LHCN-M2 (cell line): ENCODE results near the gene COL23A1. TPM values are rescaled to one million over a fixed set of nuclear protein-coding genes. Genes with fewer than 3 reads are reported as not detected.

Experiments
- DNase-seq: peaks from one replicate; pipeline ENCODE4 v3.0.0-alpha.2; 2012; ENCODE audit warnings: low read depth
- total RNA-seq: library from RNA; depleted of rRNA; stranded (reverse); fragments of >200 nt; gene quantifications from 2 replicates; pipeline ENCODE4 v1.2.3, GENCODE V29; 2014

Gene COL23A1
- total RNA-seq, 1 experiment from 2014 or later: not detected

DNA sequence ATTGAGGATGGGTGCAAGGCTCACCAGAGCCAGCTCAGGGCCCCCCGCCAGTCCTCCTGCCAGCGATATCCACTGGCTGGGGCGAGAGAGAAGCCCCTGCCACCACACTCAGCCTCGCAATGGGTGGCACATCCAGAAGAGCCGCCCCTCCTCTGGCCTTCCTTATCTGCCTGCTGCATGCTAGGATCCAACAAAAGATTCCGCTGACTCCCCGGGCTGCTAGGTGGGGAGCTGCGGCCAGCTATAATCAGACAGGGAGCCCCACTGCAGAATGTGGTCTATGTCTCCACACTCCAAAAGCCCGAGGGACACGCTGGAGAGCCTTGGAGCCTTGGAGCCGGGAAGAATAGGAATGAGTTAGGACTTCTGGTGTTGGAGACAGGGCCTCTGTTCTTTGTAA lies 32.8 kb downstream of the COL23A1 start:
- DNase-seq: no peak

DNA sequence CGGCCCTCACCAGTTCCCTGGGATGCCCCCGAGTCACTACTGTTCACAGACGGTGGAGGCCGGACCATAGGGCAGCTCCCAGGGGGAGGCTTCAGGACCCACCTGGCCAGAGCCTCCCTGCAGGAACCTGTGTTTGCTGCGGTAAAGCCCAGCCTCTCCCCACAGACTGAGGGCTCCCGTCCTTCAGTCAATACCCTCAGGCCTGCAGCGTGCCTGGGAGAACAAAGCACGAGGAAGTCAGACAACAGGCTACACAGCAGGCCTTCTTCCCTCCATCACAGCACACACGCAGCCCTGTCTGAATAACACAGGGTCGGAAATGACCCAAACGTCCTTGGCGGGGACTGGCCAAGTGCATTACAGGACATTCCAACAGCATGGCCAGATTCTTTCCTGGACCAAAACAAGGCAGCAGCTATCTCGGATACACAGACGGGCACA lies 34.4 kb downstream of the COL23A1 start:
- DNase-seq: no peak

DNA sequence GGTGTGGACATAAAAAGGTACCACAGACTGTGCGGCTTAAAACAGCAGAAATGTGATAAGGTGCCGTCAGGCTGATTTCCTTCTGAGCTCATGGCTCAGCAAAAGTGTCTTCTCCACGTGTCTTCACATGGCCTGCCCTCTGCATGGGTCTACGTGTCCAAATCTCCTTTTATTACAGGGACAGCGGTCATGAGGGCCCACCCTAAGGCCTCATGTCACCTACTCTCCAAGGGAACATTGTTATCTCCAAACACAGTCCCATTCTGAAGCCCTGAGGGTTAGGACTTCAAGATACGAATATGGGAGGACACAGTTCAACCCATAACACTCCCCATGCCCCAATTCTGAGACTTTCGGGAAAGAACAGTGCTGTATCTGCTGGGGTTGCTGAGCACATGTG lies 35.2 kb downstream of the COL23A1 start:
- no peak for DNase-seq

DNA sequence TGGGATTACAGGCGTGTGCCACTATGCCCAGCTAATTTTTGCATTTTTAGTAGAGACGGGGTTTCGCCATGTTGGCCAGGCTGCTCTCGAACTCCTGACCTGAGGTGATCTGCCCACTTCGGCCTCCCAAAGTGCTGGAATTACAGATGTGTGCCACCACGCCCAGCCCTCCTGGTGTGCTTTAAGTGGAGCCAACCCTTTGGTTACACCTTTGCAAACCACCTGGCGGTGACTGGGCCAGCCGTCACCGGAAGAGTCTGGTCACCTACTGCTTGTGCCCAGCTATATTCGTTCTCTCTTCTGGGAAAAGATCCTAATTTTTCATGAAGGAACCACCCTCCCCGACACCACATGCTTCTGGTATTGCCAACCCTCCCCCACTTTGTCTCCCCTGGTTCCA lies 35.9 kb downstream of the COL23A1 start:
- DNase-seq: no peak

DNA sequence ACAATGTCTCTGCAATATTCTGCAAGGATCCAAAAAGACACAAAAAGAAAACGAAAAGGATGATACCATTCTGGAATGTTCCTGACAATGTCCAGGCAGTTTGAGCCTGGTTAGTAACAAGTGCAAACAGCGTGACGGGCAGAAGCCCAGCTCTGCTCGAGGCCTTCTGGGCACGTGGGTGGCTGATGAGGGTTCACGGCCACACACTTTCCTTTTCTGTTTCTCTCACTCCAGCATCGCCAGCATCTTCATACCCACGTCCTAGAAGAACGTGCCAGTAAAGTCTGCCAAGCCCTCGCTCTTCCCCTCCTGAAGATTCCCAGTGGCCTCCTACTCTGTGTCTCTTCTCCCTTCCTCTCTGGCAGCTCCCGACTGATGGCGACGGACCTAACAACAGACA lies 36.7 kb downstream of the COL23A1 start:
- no peak for DNase-seq

DNA sequence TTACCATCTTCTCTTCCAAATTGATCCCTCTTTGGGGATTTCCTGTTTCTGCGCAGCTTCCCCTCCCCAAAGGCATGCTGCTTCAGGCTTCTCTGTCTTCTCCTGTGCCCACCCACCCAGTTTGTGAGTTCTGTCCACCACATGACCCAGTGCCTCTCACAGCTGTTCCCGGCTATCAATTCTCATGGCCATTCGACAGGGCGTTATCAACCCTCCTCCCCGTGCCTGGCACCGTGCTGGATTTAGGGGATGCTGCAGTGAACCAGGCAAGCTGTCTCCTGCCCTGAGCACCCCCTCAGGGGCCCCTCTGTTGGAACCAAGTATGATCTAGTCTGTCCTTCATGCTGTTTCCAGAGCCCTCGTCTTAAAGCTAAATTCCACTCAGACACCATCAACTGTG lies 38.7 kb downstream of the COL23A1 start:
- DNase-seq: no peak

DNA sequence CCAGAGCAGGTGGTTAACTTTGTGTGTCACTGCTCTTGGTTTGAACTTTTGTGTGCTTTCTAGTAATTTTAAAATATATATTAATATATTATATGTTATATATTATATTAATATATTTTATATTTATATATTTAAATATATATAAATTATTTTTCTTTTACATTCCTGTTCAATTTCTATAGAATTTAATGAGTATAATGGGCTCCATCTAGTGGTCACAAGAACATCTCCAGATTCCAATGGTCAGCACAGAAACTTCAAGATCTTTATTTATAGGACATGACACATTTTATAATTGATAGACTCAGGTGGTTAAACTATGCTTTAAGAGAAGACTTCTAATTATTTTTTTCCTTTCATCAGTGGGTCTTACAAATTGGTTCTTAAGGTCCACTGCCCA lies 39.1 kb downstream of the COL23A1 start:
- peak; percentile 35 for DNase-seq

DNA sequence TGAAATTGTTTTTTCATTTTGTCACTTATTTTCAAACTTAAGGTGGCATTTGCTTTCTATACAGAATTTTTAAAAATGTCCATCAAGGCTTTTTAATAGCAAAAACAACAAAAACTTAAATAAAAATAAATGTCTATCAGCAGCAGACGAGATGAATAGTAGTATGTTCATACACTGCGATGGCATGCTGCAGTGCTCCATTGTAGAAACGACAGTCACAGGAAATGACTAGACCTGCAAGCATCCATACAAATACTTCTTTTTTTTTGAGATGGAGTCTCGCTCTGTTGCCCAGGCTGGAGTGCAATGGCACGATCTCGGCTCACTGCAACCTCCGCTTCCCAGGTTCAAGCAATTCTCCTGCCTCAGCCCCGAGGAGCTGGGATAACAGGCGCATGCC lies 41.4 kb downstream of the COL23A1 start:
- no peak for DNase-seq

DNA sequence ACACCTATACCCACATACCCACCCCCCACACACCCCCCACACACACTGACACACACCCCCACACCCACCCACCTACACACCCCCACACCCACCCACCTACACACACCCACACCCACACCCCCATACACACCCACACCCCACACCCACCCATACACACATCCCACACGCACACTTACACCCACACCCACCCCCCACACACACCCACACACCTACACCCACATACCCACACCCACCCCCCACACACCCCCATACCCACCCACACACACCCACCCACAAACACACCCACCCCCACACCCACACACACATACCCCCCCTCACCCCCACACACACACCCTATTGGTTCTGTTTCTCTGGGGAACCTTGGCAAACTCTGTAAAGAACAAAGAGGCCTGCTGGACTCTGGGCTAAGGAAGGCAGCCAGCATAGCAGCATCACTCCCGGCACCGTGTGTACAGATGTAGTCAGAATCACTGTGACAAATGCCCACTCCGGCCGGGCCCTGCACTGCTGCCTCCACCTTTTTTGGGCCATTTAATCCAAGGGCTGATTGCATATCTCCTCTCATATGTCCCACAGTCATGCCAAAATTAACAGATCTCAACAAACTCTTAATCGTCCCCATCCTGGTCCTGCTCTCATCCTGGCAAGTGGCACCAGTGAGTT lies 42.3 kb downstream of the COL23A1 start:
- no peak for DNase-seq

DNA sequence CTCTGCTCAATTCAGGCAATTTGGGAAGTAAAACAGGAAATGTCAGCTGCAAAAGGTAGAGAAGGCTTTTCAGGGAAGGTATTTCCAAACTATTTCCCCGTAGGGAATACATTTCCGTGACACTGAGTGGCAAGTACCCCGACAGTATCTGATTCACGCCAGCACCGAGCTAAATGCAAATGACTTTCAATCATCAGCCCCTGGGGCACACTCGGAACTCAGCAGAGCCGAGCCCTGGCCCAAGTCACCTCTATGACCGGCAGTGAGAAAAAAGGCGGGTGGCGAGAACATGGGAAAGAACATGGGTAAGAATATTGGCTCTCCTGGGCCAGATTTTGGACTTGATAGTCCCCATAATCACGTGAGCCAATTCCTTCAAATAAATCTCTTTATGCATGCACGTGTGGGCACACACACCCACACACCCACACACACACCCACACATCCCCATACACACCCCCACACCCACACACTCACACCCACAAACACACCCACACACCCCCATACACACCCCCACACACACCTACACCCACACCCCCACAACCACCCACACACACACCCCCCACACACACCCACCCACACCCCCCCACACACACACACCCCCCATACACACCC lies 43.0 kb downstream of the COL23A1 start:
- no peak for DNase-seq

DNA sequence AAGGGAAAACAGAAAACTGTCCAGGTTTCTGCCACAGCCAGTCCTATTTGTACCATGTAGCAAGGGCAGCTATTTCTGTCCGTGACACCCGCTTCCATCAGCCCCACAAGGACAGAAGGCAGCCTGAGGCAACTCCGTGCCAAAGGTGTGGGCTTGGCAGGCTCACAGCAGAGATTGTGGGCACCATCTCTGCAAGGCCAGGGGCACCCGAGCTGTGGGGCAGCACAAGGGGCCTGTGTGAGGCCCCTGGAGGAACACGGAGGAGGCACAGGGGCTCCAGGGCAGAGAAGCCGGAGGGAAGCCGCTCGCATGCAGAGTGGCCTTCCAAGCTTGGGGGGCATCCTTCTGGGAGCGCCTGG lies 43.5 kb downstream of the COL23A1 start:
- DNase-seq: no peak

DNA sequence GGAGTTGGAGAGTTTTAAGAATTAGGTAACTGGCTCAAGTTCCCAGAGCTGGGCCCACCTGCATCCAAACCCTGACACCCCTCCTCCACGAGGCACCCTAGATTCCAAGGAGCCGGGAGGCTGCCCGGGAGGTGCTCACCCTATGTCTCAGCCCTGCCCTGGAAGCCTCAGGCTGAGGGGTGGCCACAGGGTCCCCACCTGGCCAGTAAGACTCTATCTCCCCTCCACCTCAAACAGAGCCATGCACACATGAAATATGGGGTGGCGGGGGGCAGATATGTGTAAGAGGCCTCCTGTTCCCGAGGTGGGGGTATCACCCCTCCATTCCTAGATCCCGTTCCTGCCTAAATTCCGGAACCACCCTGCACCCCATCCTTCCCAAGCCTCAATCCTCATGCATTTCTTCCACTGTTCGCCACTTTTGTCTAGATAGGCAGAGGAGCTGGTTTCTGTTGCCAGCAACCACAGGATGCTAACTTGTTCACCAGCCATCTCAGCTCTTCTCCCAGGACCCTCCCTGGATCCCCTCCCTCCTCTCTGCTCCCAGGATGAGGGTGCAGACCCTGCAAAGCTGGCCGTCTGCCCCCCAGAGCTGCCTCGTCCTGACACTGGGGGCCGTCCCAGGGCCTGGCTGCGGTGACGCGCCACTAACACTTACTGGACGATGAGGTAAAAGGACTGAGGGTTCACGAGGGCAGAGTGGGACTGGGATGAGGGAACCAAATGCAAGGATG lies 44.1 kb downstream of the COL23A1 start:
- DNase-seq: no peak

DNA sequence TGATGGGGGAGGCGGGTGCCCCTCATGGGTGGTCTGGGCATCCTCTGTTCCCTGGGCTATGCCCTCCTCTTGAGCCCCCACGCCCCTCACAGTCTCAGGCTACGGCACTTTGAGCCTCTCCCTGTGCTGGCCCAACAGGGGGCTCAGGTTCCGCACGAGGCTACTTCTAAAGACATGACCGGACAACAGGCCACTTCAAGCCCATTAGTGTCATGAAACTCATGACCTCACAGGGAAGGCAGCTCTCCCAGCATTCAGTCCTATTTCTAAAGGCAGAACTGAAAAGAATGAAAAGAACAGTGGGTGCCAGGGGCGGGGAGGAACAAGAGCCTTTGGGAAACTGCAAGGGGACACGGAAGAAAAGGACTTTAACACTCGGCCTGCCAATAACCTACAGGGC lies 45.0 kb downstream of the COL23A1 start:
- DNase-seq: no peak

DNA sequence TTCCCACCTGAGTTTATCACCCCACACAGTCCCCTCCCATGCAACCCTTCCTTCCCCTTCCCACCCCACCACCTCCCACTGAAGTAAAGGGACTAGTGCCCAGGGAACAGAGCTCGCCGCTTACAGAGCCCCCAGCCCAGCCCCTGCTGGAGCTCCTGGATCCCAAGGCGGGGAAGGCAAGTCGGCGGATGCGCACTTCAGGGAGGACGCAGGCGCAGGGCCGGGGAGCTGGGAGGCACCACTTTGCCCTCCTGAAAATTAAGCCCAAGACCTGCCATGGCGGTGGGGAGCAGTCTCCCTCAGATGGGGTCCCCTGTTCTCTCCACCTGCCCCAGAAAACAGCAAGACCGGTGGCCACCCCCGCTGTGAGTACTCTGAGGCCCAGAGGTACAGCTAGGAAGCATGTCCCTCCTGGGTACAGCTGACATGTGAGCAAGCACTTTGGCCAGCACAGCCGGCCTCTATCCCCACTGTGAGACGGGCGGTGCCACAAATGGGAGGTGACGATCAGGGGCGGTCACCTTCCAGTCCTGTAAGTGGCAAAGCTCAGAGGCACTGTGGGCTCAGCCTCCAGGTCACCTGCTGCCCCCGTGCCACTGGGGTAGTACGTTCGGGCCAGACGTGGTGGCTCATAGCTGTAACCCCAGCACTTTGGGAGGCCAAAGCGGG lies 45.9 kb downstream of the COL23A1 start:
- DNase-seq: no peak

DNA sequence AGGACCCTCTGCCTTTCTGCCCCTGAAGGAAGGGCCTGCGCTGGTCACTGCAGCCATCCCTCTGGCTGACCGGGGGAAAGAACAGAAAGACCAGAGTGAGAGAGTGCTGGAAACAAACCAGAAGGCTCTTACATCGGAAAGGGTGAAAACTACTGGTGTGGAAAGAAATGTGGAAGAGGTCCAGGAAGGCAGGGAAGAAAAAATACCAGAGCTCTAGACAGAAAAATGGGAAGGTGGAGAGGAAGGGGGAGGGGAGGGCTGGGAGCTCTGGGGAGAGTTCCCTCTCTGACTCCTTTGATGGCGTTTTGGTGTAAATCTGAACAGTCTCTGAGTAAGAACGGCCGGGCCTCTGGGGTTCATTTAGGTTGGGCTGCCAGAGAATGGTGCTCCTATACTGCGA lies 47.7 kb downstream of the COL23A1 start:
- DNase-seq: no peak

DNA sequence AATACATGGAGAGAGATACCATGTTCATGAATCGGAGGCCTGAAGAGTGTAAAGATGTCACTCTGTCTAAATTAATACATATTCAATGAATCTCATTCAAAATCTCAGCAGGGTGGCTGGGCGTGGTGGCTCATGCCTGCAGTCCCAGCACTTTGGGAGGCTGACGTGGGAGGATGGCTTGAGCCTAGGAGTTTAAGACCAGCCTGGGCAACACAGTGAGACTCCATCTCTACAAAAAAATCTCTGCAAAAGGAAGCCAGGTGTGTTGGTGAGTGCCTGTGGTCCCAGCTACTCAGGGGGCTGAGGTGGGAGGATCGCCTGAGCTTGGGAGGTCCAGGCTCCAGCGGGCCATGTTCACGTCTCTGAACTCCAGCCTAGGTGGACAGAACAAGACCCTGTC lies 49.7 kb downstream of the COL23A1 start:
- no peak for DNase-seq

DNA sequence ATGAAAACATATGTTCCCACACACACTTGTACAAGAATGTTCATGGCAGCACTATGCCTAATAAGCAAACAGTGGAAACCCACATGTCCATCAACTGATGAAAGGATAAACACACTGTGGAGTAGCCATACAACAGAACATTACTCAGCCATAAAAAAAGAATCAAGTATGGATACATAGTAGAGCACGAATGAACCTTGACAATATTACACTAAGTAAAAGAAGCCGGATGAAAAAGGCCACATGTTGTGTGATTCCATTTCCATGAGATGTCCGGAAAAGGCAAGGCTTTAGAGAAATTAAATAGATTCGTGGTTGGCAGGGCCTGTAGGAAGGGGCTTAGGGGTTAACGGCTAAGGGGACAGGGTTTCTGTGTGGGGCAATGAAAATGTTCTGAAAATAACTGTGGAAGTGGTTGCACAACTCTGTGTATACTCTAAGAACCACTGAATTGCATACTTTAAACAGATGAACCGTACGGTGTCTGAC lies 51.4 kb downstream of the COL23A1 start:
- DNase-seq: no peak

DNA sequence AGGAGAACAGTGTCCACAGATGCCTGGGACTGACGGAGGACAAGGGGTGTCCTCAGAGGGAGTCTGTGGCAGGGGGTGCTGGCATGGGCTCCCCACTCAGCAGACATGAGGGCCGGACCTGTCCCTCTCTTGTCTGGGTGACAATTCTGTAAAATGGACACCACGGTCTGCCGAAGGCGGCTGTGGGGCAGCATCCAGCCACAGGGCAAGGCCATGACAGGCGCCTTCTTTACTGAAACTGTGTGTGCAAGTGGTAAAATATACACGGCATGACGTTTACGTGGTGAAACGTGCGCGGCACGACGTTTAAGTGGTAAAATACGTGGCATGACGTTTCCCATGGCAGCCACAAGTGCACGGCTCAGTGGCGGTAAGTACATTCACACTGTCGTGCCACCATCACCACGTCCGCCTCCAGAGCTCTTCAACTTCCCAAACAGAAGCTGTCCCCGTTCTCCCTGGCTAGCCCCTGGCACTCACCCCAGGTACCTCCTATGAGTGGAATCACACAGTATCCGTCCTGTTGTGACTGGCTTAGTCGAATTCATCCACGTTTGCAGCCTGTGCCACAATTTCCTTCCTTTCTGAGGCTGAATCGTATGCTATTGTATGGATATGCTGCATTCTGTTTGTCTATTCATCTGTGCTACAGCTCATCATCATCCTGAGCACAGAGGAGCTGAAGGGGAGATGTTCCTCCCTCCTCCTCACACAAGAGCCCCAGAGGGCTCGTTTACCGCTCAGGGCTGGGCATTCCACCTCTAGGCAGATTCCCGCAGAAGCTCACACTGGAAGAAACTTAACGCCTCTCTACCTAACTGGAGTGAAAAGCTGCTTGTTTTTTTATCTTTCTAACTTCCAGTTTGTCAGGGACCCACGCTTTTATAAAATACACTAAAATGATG lies 52.5 kb downstream of the COL23A1 start:
- DNase-seq: no peak

DNA sequence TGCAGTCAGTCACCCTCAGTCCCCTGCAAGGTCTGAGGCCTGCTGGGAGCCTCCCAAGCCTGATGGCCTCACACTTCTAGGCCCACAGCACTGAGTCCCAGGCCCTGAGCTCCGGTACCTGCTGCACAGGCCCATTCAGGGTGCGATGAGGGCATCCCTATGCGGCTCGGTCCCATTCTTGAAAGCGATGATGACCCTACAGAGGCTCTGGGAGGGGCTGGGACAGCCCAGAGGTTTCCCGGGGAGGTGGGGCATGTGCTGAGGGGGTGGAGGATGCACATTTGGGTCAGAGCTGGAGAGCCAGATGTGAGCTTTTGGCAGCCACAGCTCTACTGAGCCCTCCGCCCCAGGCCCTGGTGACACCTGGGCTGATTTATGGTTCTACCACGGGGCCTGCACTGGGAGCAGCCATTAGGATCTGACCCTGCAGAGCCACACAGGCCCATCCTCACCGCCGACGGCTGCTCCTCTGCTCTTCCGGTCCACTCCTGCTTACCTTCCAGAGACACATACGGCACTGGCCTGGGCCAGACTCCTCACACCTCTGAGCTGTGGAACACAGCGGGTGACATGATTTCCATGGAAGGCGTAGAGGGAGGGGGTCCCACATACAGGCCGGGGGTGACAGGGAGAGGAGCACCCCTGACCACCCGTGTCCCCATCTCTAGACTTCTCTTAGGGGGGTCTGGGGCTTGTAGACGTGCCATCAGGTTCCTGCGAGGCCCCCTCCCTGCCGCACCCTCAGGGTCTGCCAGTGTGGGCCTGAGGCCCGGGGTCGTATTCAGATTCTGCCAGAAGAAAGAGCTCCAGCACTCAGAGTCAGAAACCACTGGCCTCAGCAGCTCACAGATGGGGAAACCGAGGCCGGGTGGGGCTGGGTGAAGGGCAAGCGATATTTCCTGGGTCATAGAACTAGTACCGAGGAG lies 53.4 kb downstream of the COL23A1 start:
- no peak for DNase-seq
